Liver (tissue), 9 donors: ENCODE data around the gene BAIAP2L1. TPM values are rescaled to one million over a fixed set of nuclear protein-coding genes. Genes with fewer than 3 reads are reported as not detected.

ENCODE experiments used
- DNase-seq: peaks from one replicate; pipeline ENCODE4 v3.0.0-alpha.2; 2017; ENCODE audit warnings: low spot score
- H3K27ac ChIP-seq, 2 donors: one replicate each; pipeline ENCODE4 v1.7.0; 2013; ENCODE audit warnings: inconsistent platforms in 2 of 2, low read length in 2 of 2, control low read depth in 1 of 2, low read depth in 1 of 2, mild to moderate bottlenecking in 1 of 2
- H3K27me3 ChIP-seq, 4 donors: one replicate each; pipeline versions ENCODE4 v1.6.1 to v1.7.0; 2013; ENCODE audit warnings: low read length in 3 of 4, inconsistent platforms in 1 of 4, mild to moderate bottlenecking in 1 of 4, moderate library complexity in 1 of 4; ENCODE audit not compliant: control insufficient read depth in 4 of 4, insufficient read depth in 4 of 4
- H3K36me3 ChIP-seq, 4 donors: one replicate each; pipeline versions ENCODE4 v1.6.1 to v1.7.0; 2013; ENCODE audit warnings: low read length in 3 of 4, mild to moderate bottlenecking in 3 of 4, low read depth in 1 of 4, moderate library complexity in 1 of 4; ENCODE audit not compliant: control insufficient read depth in 4 of 4, insufficient read depth in 3 of 4
- H3K4me1 ChIP-seq, 4 donors: one replicate each; pipeline versions ENCODE4 v1.6.1 to v1.7.0; 2013; ENCODE audit warnings: low read length in 3 of 4, mild to moderate bottlenecking in 3 of 4, moderate library complexity in 1 of 4; ENCODE audit not compliant: control insufficient read depth in 4 of 4, insufficient read depth in 4 of 4
- H3K4me3 ChIP-seq, 3 donors: one replicate each; pipeline versions ENCODE4 v1.6.1 to v1.7.0; 2013; ENCODE audit warnings: low read length in 3 of 3, control low read depth in 1 of 3, low read depth in 1 of 3, mild to moderate bottlenecking in 1 of 3
- H3K9ac ChIP-seq, 2 donors: one replicate each; pipeline ENCODE4 v1.7.0; 2013; ENCODE audit warnings: low read length in 2 of 2, mild to moderate bottlenecking in 2 of 2, moderate library complexity in 2 of 2, control low read depth in 1 of 2, low read depth in 1 of 2
- H3K9me3 ChIP-seq, 4 donors: one replicate each; pipeline versions ENCODE4 v1.6.1 to v1.7.0; 2013; ENCODE audit warnings: low read length in 3 of 4; ENCODE audit not compliant: control insufficient read depth in 4 of 4
- EGR1 ChIP-seq, 2 donors: IDR thresholded peaks; 2 replicates each; pipeline ENCODE4 v1.6.1; 2016 to 2018; ENCODE audit warnings: antibody characterized with exemption in 2 of 2, low read depth in 2 of 2
- FOXA1 ChIP-seq: IDR thresholded peaks from 2 replicates; pipeline ENCODE4 v1.6.1; 2016; ENCODE audit warnings: antibody characterized with exemption
- FOXA2 ChIP-seq: IDR thresholded peaks from 2 replicates; pipeline ENCODE4 v1.6.1; 2016; ENCODE audit warnings: antibody characterized with exemption
- GABPA ChIP-seq, 2 donors: IDR thresholded peaks in 1 of 2; conservative IDR thresholded peaks in 1 of 2; 2 replicates each; pipeline ENCODE4 v1.6.1; 2016; ENCODE audit warnings: antibody characterized with exemption in 2 of 2, mild to moderate bottlenecking in 1 of 2, moderate library complexity in 1 of 2
- HNF4A ChIP-seq, 2 donors: conservative IDR thresholded peaks; 2 replicates each; pipeline ENCODE4 v1.6.1; 2016; ENCODE audit warnings: antibody characterized with exemption in 2 of 2, mild to moderate bottlenecking in 2 of 2
- HNF4G ChIP-seq: IDR thresholded peaks from 2 replicates; pipeline ENCODE4 v1.6.1; 2016; ENCODE audit warnings: antibody characterized with exemption
- JUND ChIP-seq, 2 donors: IDR thresholded peaks; 2 replicates each; pipeline ENCODE4 v1.6.1; 2016; ENCODE audit warnings: antibody characterized with exemption in 2 of 2
- NR2F2 ChIP-seq: IDR thresholded peaks from 2 replicates; pipeline ENCODE4 v1.6.1; 2016; ENCODE audit warnings: antibody characterized with exemption
- RAD21 ChIP-seq, 2 donors: IDR thresholded peaks; 2 replicates each; pipeline ENCODE4 v1.6.1; 2016; ENCODE audit warnings: antibody characterized with exemption in 2 of 2, mild to moderate bottlenecking in 2 of 2
- RXRA ChIP-seq, 2 donors: IDR thresholded peaks; 2 replicates each; pipeline ENCODE4 v1.6.1; 2017 to 2018; ENCODE audit warnings: antibody characterized with exemption in 2 of 2, mild to moderate bottlenecking in 1 of 2
- SP1 ChIP-seq: IDR thresholded peaks from 2 replicates; pipeline ENCODE4 v1.6.1; 2018; ENCODE audit warnings: antibody characterized with exemption, mild to moderate bottlenecking
- TAF1 ChIP-seq: conservative IDR thresholded peaks from 2 replicates; pipeline ENCODE4 v1.6.1; 2016; ENCODE audit warnings: antibody characterized with exemption, mild to moderate bottlenecking
- YY1 ChIP-seq: IDR thresholded peaks from 2 replicates; pipeline ENCODE4 v1.6.1; 2016; ENCODE audit warnings: antibody characterized with exemption, mild to moderate bottlenecking
- WGBS: extraction: QIAGEN DNeasy Blood & Tissue Kit; methylation state at CpG from one replicate; pipeline ENCODE4 v1.1.7; 2013; 5-methylcytosine and 5-hydroxymethylcytosine counted together
- polyA plus RNA-seq, 2 donors: library from polyadenylated mRNA; stranded (reverse) in 1 of 2; unstranded in 1 of 2; fragments of 200-250 nt in 1 of 2; fragments of >200 nt in 1 of 2; fragmentation: Nextera tagmentation in 1 of 2; extraction: Ambion mirVana in 1 of 2; gene quantifications; one replicate each; pipeline versions ENCODE4 v1.2.1 to v1.2.3, GENCODE V29; 2013 to 2015
- total RNA-seq, 2 donors: library from RNA; depleted of rRNA; stranded (reverse); fragments of >200 nt; gene quantifications; one replicate each; pipeline ENCODE4 v1.2.3, GENCODE V29; 2014
- TF ChIP-seq, protein P1 (sequence below): IDR thresholded peaks from 2 replicates; pipeline ENCODE4 v1.6.1; 2016; ENCODE audit warnings: antibody characterized with exemption
- TF ChIP-seq, protein P2 (sequence below): IDR thresholded peaks from 2 replicates; pipeline ENCODE4 v1.6.1; 2016; ENCODE audit warnings: antibody characterized with exemption
- TF ChIP-seq, protein P3 (sequence below): fragments of 150-350 bp; IDR thresholded peaks from 2 replicates; pipeline ENCODE4 v1.5.1; 2017; ENCODE audit warnings: improper control_type of control experiment, low read depth, low read length; ENCODE audit not compliant: missing input control
- TF ChIP-seq, protein P4 (sequence below): IDR thresholded peaks from 2 replicates; pipeline ENCODE4 v1.6.1; 2016; ENCODE audit warnings: antibody characterized with exemption
- TF ChIP-seq, protein P5 (sequence below): IDR thresholded peaks from 2 replicates; pipeline ENCODE4 v1.6.1; 2016; ENCODE audit warnings: antibody characterized with exemption, mild to moderate bottlenecking
- donor health status: healthy.
- donor health status: healthy.
- donor health status: healthy.
- donor health status: healthy.
- donor health status: healthy.

BAIAP2L1 gene
- total and polyA plus RNA-seq, 4 donors, result 5.4 to 8.9 (median 8.7) TPM

DNA sequence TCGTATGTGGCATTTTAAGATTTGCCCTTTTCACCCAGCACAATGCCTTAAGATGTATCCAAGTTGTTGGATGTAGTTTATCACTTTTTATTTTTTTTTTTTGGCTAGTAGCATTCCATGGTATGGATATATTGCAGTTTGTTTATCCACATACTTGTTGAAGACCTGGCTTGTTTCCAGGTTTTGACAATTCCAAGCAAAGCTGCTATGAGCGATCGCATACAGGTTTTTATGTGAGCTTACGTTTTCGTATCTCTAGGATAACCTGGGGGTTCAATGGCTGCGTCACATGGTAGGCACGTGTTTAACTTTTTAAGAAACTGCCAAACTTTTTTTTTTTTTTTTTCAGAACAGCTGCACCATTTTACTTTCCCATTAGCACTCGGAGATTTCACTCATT is 32.2 kb downstream of the BAIAP2L1 start (continued):
- TF ChIP-seq, protein P1, sequence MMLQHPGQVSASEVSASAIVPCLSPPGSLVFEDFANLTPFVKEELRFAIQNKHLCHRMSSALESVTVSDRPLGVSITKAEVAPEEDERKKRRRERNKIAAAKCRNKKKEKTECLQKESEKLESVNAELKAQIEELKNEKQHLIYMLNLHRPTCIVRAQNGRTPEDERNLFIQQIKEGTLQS, result no peak

DNA sequence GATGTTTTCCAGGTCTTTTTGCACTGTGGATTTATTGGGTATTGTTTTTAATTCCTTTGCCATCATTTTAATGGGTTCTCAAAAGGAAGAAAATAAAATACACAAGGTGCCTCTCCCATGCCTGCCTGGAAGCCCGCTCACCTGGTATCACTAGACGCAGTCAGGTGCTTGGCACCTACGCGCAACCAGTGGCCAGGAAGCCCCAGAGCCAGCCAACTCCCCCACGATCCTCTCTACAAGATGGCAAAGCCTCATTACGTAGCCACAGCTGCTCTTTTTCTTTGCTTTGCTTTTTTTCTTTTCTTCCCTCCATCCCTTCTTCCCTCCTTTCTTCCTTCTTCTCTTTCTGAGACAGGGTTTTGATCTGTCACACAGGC is 34.3 kb downstream of the BAIAP2L1 start:
- H3K36me3 ChIP-seq, result no peaks in the 10 kb centered on the region
- DNase-seq, result no peak
- H3K27me3 ChIP-seq, result no peaks in the 10 kb centered on the region
- no peaks in the 10 kb centered on the region for H3K9me3 ChIP-seq
- H3K4me1 ChIP-seq, result peaks cover 0 to 3% (median 2%) of the 10 kb centered on the region in 4 donors
- no peak overlapping the region for H3K4me3 ChIP-seq
- no peak overlapping the region for H3K27ac ChIP-seq
- H3K9ac ChIP-seq, result no peak overlapping the region
- TF ChIP-seq JUND (IDR thresholded peaks at IDR 0.05), result no peak
- TF ChIP-seq, protein P2, sequence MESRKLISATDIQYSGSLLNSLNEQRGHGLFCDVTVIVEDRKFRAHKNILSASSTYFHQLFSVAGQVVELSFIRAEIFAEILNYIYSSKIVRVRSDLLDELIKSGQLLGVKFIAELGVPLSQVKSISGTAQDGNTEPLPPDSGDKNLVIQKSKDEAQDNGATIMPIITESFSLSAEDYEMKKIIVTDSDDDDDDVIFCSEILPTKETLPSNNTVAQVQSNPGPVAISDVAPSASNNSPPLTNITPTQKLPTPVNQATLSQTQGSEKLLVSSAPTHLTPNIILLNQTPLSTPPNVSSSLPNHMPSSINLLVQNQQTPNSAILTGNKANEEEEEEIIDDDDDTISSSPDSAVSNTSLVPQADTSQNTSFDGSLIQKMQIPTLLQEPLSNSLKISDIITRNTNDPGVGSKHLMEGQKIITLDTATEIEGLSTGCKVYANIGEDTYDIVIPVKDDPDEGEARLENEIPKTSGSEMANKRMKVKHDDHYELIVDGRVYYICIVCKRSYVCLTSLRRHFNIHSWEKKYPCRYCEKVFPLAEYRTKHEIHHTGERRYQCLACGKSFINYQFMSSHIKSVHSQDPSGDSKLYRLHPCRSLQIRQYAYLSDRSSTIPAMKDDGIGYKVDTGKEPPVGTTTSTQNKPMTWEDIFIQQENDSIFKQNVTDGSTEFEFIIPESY, result no peak
- no peak for TF ChIP-seq FOXA2
- no peak for TF ChIP-seq HNF4G
- 96% methylated on average over 6 of the region's 6 CpGs for WGBS

DNA sequence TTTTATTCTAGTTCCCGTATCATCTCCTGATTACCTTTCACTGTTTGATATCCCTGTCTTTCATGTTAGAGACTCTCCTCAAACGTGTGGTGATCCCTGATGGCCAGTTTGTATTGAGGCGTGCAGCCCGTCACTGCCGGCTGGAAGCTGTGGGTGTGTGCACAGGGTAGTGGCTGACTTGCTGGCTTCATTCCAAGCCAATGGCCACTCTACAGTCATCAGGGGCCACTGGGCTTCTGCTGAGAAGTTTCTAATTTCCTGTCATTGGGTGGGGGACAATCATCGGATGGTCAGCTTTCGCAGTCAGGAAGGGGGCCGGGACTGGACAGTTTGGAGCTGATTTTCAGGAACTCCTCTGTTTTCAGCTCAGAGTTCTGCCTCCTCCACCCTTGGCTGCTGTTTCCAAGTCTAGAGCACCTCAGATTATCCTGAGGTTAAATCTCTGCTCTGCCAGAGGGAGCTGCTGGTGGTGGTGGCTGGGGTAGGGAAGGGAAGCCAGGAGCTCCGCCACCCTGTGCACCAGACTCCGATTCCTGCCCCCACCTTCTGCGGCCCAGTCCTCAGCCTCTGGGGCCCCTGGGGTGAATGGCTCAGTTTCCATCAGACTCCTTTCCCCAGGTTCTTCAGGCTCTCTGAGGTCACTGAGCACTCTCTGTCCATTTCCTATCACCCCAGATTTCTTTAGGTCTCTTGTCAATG is 34.9 kb downstream of the BAIAP2L1 start:
- H3K9me3 ChIP-seq, result no peaks in the 10 kb centered on the region
- no peak for DNase-seq
- H3K36me3 ChIP-seq, result no peaks in the 10 kb centered on the region
- TF ChIP-seq HNF4G (no peak), RAD21 (IDR thresholded peaks at IDR 0.05) (no peak), SP1 (no peak), FOXA2 (no peak), FOXA1 (no peak), RXRA (IDR thresholded peaks at IDR 0.05) (no peak), JUND (IDR thresholded peaks at IDR 0.05) (no peak), GABPA (IDR thresholded peaks at IDR 0.05 in 1 of 2, conservative IDR thresholded peaks at IDR 0.05 in 1 of 2) (no peak), NR2F2 (no peak), TAF1 (no peak), EGR1 (IDR thresholded peaks at IDR 0.05; ENCODE audit: low read depth in 2 of 2) (no peak), HNF4A (conservative IDR thresholded peaks at IDR 0.05) (no peak), YY1 (no peak)
- TF ChIP-seq, protein P3, sequence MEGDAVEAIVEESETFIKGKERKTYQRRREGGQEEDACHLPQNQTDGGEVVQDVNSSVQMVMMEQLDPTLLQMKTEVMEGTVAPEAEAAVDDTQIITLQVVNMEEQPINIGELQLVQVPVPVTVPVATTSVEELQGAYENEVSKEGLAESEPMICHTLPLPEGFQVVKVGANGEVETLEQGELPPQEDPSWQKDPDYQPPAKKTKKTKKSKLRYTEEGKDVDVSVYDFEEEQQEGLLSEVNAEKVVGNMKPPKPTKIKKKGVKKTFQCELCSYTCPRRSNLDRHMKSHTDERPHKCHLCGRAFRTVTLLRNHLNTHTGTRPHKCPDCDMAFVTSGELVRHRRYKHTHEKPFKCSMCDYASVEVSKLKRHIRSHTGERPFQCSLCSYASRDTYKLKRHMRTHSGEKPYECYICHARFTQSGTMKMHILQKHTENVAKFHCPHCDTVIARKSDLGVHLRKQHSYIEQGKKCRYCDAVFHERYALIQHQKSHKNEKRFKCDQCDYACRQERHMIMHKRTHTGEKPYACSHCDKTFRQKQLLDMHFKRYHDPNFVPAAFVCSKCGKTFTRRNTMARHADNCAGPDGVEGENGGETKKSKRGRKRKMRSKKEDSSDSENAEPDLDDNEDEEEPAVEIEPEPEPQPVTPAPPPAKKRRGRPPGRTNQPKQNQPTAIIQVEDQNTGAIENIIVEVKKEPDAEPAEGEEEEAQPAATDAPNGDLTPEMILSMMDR, result no peak
- TF ChIP-seq, protein P4, sequence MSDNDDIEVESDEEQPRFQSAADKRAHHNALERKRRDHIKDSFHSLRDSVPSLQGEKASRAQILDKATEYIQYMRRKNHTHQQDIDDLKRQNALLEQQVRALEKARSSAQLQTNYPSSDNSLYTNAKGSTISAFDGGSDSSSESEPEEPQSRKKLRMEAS, result no peak
- TF ChIP-seq, protein P2, result no peak
- TF ChIP-seq, protein P1, result no peak
- TF ChIP-seq, protein P5, sequence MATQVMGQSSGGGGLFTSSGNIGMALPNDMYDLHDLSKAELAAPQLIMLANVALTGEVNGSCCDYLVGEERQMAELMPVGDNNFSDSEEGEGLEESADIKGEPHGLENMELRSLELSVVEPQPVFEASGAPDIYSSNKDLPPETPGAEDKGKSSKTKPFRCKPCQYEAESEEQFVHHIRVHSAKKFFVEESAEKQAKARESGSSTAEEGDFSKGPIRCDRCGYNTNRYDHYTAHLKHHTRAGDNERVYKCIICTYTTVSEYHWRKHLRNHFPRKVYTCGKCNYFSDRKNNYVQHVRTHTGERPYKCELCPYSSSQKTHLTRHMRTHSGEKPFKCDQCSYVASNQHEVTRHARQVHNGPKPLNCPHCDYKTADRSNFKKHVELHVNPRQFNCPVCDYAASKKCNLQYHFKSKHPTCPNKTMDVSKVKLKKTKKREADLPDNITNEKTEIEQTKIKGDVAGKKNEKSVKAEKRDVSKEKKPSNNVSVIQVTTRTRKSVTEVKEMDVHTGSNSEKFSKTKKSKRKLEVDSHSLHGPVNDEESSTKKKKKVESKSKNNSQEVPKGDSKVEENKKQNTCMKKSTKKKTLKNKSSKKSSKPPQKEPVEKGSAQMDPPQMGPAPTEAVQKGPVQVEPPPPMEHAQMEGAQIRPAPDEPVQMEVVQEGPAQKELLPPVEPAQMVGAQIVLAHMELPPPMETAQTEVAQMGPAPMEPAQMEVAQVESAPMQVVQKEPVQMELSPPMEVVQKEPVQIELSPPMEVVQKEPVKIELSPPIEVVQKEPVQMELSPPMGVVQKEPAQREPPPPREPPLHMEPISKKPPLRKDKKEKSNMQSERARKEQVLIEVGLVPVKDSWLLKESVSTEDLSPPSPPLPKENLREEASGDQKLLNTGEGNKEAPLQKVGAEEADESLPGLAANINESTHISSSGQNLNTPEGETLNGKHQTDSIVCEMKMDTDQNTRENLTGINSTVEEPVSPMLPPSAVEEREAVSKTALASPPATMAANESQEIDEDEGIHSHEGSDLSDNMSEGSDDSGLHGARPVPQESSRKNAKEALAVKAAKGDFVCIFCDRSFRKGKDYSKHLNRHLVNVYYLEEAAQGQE, result no peak
- no peak overlapping the region for H3K27ac ChIP-seq
- H3K27me3 ChIP-seq, result no peaks in the 10 kb centered on the region
- H3K4me1 ChIP-seq, result peaks cover 0 to 3% (median 2%) of the 10 kb centered on the region in 4 donors
- no peak overlapping the region for H3K9ac ChIP-seq
- WGBS, result 83% methylated on average over 11 of the region's 11 CpGs
- no peak overlapping the region for H3K4me3 ChIP-seq
